Measurements from ENCODE around the gene DCLK1. TPM values are rescaled to one million over a fixed set of nuclear protein-coding genes. Genes with fewer than 3 reads are reported as not detected.

Gene DCLK1
- total RNA-seq, 1 donor from 2014 or later, result 3.9 TPM

DNA sequence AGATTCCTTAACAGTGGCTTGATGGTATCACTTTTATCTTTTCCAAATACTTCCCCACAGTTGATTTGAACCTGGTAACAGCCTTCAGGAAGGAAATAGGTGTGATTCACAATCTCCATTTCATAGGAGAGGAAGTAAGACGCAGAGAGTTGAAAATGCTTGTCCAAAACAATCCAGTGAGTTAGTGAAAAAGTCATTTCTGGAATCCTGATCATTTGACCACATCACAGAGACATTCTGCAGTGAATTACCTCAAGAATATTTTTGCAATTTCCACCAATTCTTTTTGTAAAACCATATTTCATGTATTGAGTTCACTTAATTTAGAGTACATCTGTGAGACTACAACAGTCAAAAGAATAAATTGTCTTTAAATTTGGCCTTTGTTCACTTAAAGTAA is 292.8 kb downstream of the DCLK1 start:
- H3K4me1 Mint-ChIP-seq (ENCODE audit: low read depth), result no peaks in the 10 kb centered on the region
- TF ChIP-seq, protein P1, sequence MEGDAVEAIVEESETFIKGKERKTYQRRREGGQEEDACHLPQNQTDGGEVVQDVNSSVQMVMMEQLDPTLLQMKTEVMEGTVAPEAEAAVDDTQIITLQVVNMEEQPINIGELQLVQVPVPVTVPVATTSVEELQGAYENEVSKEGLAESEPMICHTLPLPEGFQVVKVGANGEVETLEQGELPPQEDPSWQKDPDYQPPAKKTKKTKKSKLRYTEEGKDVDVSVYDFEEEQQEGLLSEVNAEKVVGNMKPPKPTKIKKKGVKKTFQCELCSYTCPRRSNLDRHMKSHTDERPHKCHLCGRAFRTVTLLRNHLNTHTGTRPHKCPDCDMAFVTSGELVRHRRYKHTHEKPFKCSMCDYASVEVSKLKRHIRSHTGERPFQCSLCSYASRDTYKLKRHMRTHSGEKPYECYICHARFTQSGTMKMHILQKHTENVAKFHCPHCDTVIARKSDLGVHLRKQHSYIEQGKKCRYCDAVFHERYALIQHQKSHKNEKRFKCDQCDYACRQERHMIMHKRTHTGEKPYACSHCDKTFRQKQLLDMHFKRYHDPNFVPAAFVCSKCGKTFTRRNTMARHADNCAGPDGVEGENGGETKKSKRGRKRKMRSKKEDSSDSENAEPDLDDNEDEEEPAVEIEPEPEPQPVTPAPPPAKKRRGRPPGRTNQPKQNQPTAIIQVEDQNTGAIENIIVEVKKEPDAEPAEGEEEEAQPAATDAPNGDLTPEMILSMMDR (IDR thresholded peaks at IDR 0.05; ENCODE audit: unreplicated experiment), result no peak
- no peaks in the 10 kb centered on the region for H3K9me3 Mint-ChIP-seq (ENCODE audit: low read depth)
- no peak for DNase-seq (ENCODE audit: low spot score, unreplicated experiment)
- peaks cover 7% of the 10 kb centered on the region for H3K27me3 Mint-ChIP-seq
- no peak overlapping the region for H3K27ac Mint-ChIP-seq
- H3K4me3 Mint-ChIP-seq (ENCODE audit: low read depth), result no peak overlapping the region
- no peaks in the 10 kb centered on the region for H3K36me3 Mint-ChIP-seq (ENCODE audit: insufficient read depth)

DNA sequence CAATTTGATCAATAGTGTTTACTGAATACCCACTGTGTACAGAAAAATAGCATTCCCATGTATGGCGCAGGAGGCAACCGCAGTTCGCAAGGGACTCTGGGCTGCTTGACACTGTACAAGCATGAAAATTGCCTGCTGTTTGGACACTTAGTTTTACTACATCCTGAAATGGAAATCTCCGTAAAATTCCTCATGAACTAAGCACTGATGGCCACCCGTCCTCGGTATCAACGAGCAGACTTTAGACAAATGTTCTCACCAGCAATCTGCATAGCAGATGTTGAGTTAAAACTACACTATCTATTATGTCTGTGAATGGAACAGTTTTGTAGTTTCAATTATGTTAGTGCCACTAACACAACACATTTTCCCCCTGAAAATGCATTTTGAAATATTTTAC is 294.7 kb downstream of the DCLK1 start:
- H3K4me3 Mint-ChIP-seq (ENCODE audit: low read depth), result no peak overlapping the region
- H3K36me3 Mint-ChIP-seq (ENCODE audit: insufficient read depth), result no peaks in the 10 kb centered on the region
- no peak overlapping the region for H3K27ac Mint-ChIP-seq
- no peaks in the 10 kb centered on the region for H3K9me3 Mint-ChIP-seq (ENCODE audit: low read depth)
- TF ChIP-seq, protein P1 (IDR thresholded peaks at IDR 0.05; ENCODE audit: unreplicated experiment), result no peak
- no peak for DNase-seq (ENCODE audit: low spot score, unreplicated experiment)
- H3K4me1 Mint-ChIP-seq (ENCODE audit: low read depth), result no peaks in the 10 kb centered on the region
- H3K27me3 Mint-ChIP-seq, result peaks cover 9% of the 10 kb centered on the region

DNA sequence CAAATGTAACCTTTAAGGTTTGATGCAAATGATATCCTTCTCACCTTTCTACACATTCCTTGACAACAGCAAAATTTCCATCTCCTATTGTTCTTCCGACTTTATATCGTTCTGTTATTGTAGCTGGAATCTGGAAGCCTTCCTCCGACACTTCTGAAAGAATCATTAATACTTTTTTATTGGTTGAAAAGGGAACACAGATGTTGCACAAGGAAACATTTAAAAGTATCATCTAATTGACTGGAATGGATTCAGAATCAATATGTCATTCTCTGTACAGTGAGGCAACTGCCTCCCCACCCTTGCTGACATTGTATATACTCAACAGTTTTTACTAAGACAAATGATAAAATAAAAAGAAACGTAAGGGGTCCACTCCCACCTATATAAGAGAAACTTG is 295.2 kb downstream of the DCLK1 start:
- Mint-ChIP-seq H3K36me3 (ENCODE audit: insufficient read depth) (no peaks in the 10 kb centered on the region), H3K9me3 (ENCODE audit: low read depth) (no peaks in the 10 kb centered on the region), H3K4me1 (ENCODE audit: low read depth) (no peaks in the 10 kb centered on the region), H3K27ac (no peak overlapping the region), H3K27me3 (peaks cover 9% of the 10 kb centered on the region), H3K4me3 (ENCODE audit: low read depth) (no peak overlapping the region)
- no peak for DNase-seq (ENCODE audit: low spot score, unreplicated experiment)
- TF ChIP-seq, protein P1 (IDR thresholded peaks at IDR 0.05; ENCODE audit: unreplicated experiment), result no peak

DNA sequence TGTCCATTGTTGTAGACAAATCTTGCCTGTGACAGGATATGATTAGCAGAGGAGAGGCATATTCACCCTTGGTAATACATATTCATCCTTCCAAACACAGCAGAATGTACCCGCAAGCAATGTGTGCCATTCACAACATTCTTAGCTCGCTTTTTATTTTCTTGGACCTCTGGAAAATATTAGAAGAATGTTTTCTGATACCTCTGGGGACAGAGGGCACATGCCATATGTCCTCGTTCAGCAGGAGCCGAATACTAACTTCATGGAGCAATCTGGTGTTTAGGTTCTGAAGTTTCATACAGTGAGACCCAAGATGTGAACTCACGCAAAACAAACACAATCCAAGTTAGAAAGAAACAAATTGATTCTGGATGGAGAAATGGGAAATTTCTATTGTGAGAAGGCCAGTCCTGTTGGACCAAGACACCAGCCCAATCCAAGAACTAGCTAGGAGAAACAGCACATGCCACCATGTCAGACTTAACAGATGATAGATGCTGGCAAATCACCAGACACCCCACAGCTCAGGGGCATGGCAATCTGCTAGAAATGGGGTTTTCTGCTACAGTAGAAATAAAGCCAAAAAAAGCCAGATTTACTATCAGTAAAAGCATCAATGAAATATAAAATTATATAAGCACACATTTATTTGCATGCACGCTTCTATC is 297.4 kb downstream of the DCLK1 start:
- no peak for DNase-seq (ENCODE audit: low spot score, unreplicated experiment)
- Mint-ChIP-seq H3K27me3 (peaks cover 12% of the 10 kb centered on the region), H3K4me3 (ENCODE audit: low read depth) (no peak overlapping the region), H3K27ac (no peak overlapping the region), H3K4me1 (ENCODE audit: low read depth) (no peaks in the 10 kb centered on the region), H3K36me3 (ENCODE audit: insufficient read depth) (no peaks in the 10 kb centered on the region), H3K9me3 (ENCODE audit: low read depth) (no peaks in the 10 kb centered on the region)
- TF ChIP-seq, protein P1 (IDR thresholded peaks at IDR 0.05; ENCODE audit: unreplicated experiment), result no peak

DNA sequence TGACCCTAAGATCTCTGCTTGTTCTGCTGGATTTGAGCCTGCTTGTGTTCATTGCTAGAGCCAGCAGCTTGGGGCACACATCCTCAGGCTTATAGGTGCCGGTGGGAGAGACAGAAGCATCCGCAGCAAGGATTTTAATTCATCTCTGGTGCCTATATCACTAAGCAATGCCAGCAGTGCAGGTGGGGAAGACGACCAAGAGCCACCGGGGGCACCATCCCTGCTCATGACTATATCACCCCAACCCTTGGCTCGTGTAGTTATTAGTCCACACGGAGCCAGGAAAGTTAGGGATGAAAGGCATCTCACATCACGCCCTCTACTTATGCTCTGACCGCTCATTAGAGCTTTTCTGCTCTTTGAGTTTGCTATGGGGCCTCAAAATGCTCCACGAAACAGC is 298.2 kb downstream of the DCLK1 start:
- Mint-ChIP-seq H3K9me3 (ENCODE audit: low read depth) (no peaks in the 10 kb centered on the region), H3K27ac (no peak overlapping the region), H3K4me1 (ENCODE audit: low read depth) (no peaks in the 10 kb centered on the region), H3K36me3 (ENCODE audit: insufficient read depth) (no peaks in the 10 kb centered on the region), H3K4me3 (ENCODE audit: low read depth) (no peak overlapping the region), H3K27me3 (peaks cover 12% of the 10 kb centered on the region)
- TF ChIP-seq, protein P1 (IDR thresholded peaks at IDR 0.05; ENCODE audit: unreplicated experiment), result no peak
- DNase-seq (ENCODE audit: low spot score, unreplicated experiment), result no peak
